HepG2 (cell line): Measurements from ENCODE around the gene PLCB1. TPM values are rescaled to one million over a fixed set of nuclear protein-coding genes. Genes with fewer than 3 reads are reported as not detected.
A peak's percentile ranks its signal among the peaks of the same experiment; 100 is the strongest.
"Not testable (repeated sequence)": the region's sequence is repeated elsewhere in the genome, so short reads cannot be mapped to it uniquely, and the experiment has no call there.

Experiments
- BRD4 ChIP-seq: sonication (generic); formaldehyde crosslinking; IDR thresholded peaks from 2 replicates; pipeline ENCODE4 v1.4.0; 2020; ENCODE audit warnings: missing genetic modification reagents
- CBX5 ChIP-seq: sonication (generic); formaldehyde crosslinking; IDR thresholded peaks from 2 replicates; pipeline ENCODE4 v1.4.0; 2020; ENCODE audit warnings: missing genetic modification reagents, borderline replicate concordance
- ERF ChIP-seq: IDR thresholded peaks from 2 replicates; pipeline ENCODE4 v1.6.1; 2018; ENCODE audit warnings: missing biosample characterization, missing genetic modification reagents
- FOSL2 ChIP-seq: sonication (generic); formaldehyde crosslinking; IDR thresholded peaks from 2 replicates; pipeline ENCODE4 v1.4.0; 2020; ENCODE audit warnings: missing genetic modification reagents
- FOXA3 ChIP-seq: IDR thresholded peaks from 2 replicates; pipeline ENCODE4 v1.6.1; 2016; ENCODE audit warnings: missing genetic modification reagents, missing compliant biosample characterization
- FOXP4 ChIP-seq: sonication (generic); formaldehyde crosslinking; IDR thresholded peaks from 2 replicates; pipeline ENCODE4 v1.4.0; 2020; ENCODE audit warnings: missing genetic modification reagents
- MAX ChIP-seq: IDR thresholded peaks from 2 replicates; pipeline ENCODE4 v1.6.1; 2012; ENCODE audit warnings: inconsistent platforms
- NR2F6 ChIP-seq, 2 experiments: IDR thresholded peaks; 2 replicates each; pipeline ENCODE4 v1.6.1; 2016; ENCODE audit warnings: antibody characterized with exemption in 1 of 2, mild to moderate bottlenecking in 1 of 2
- POLR2A ChIP-seq, 2 experiments: IDR thresholded peaks; 2 replicates each; pipeline ENCODE4 v1.6.1; 2011; ENCODE audit warnings: low read depth in 2 of 2, low read length in 2 of 2, mild to moderate bottlenecking in 1 of 2, moderate library complexity in 1 of 2; ENCODE audit not compliant: insufficient read depth in 1 of 2
- SAP130 ChIP-seq: IDR thresholded peaks from 2 replicates; pipeline ENCODE4 v1.6.1; 2016; ENCODE audit warnings: low read depth
- SOX13 ChIP-seq, 3 experiments: fragments of 450-650 bp in 1 of 3; sonication (generic) in 1 of 3; formaldehyde crosslinking in 1 of 3; IDR thresholded peaks in 2 of 3; conservative IDR thresholded peaks in 1 of 3; 2 replicates each; pipeline versions ENCODE4 v1.5.0 to v1.6.1; 2016 to 2020; ENCODE audit warnings: antibody characterized with exemption in 1 of 3, mild to moderate bottlenecking in 1 of 3, missing compliant biosample characterization in 1 of 3, missing genetic modification reagents in 1 of 3, moderate library complexity in 1 of 3
- TBX3 ChIP-seq: fragments of 450-650 bp; IDR thresholded peaks from 2 replicates; pipeline ENCODE4 v1.6.1; 2017; ENCODE audit warnings: antibody characterized with exemption, mild to moderate bottlenecking, inconsistent platforms, borderline replicate concordance
- ZBTB14 ChIP-seq: sonication (generic); formaldehyde crosslinking; IDR thresholded peaks from 2 replicates; pipeline ENCODE4 v1.4.0; 2020; ENCODE audit warnings: missing genetic modification reagents
- ZNF501 ChIP-seq: sonication (generic); formaldehyde crosslinking; IDR thresholded peaks from 2 replicates; pipeline ENCODE4 v1.5.1; 2020; ENCODE audit warnings: mild to moderate bottlenecking, moderate library complexity, missing genetic modification reagents
- polyA plus RNA-seq, 8 experiments: library from polyadenylated mRNA; depleted of rRNA in 3 of 8; stranded (reverse) in 7 of 8; unstranded in 1 of 8; fragments of >200 nt; fragmentation: Illumina TruSeq in 4 of 8; extraction: Trizol in 4 of 8; gene quantifications; 2 replicates each; pipeline versions ENCODE4 v1.2.1 to v1.2.3, GENCODE V29; 2011 to 2016; ENCODE audit warnings: low read depth in 4 of 8, missing spikeins in 1 of 8, mixed read lengths in 1 of 8; ENCODE audit not compliant: insufficient read depth in 1 of 8
- total RNA-seq, 5 experiments: library from RNA; depleted of rRNA; stranded (reverse); fragments of >200 nt; fragmentation: Illumina TruSeq; extraction: Trizol; gene quantifications; 2 replicates each; pipeline ENCODE4 v1.2.3, GENCODE V29; 2016; ENCODE audit warnings: low read depth in 1 of 5
- TF ChIP-seq, protein P1 (sequence below): IDR thresholded peaks from 2 replicates; pipeline ENCODE4 v1.6.1; 2016; ENCODE audit warnings: mild to moderate bottlenecking
- TF ChIP-seq, protein P2 (sequence below): IDR thresholded peaks from 2 replicates; pipeline ENCODE4 v1.6.1; 2016; ENCODE audit warnings: low read depth, missing genetic modification reagents, missing compliant biosample characterization
- TF ChIP-seq, protein P3 (sequence below): sonication (generic); formaldehyde crosslinking; IDR thresholded peaks from 2 replicates; pipeline ENCODE4 v1.5.1; 2020; ENCODE audit warnings: missing genetic modification reagents, mild to moderate bottlenecking, borderline replicate concordance

PLCB1 gene
- total and polyA plus RNA-seq, 2 of the 13 experiments (the other 11 are each of a cell fraction or from before 2014, with no cell fraction given) = 42.4 to 55.9 TPM

DNA sequence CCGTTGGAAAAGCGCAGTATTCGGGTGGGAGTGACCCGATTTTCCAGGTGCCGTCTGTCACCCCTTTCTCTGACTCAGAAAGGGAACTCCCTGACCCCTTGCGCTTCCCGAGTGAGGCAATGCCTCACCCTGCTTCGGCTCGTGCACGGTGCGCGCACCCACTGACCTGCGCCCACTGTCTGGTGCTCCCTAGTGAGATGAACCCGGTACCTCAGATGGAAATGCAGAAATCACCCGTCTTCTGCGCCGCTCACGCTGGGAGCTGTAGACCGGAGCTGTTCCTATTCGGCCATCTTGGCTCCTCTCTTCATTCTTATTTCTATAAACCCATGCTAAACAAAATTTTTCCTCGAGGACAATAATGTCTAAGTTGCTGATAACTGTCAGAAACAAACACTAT is 17.5 kb upstream of the PLCB1 start (continued):
- TF ChIP-seq ZBTB14 (CRISPR knock-in tag) (peak; percentile 95), ERF (CRISPR knock-in tag) (peak; percentile 32; the same call in 1 of the 2 replicates), SOX13 (CRISPR knock-in tag; conservative IDR thresholded peaks at IDR 0.05 in 1 of 2, IDR thresholded peaks at IDR 0.05 in 1 of 2) (0 out of 4 replicates have a peak, but pooled peaks of 1 of the 2 experiments have one; percentile 10), TBX3 (0 out of 2 replicates have a peak, but pooled peaks have one; percentile 40), FOXP4 (CRISPR knock-in tag) (0 out of 2 replicates have a peak, but pooled peaks have one; percentile 16), FOSL2 (CRISPR knock-in tag) (peak; percentile 79), MAX (peak; percentile 44; the same call in 1 of the 2 replicates), NR2F6 (CRISPR knock-in tag; IDR thresholded peaks at IDR 0.05) (peak; percentile 52), BRD4 (CRISPR knock-in tag) (peak; percentile 74; the same call in 1 of the 2 replicates), FOXA3 (CRISPR knock-in tag) (peak; percentile 24; the same call in 1 of the 2 replicates), ZNF501 (CRISPR knock-in tag) (peak; percentile 48; the same call in 1 of the 2 replicates), POLR2A (IDR thresholded peaks at IDR 0.05; ENCODE audit: insufficient read depth in 1 of 2, low read depth in 2 of 2, low read length in 2 of 2) (peak; percentile 23 to 52; a peak in 3 of 4 replicates), CBX5 (CRISPR knock-in tag) (peak; percentile 58; the same call in 1 of the 2 replicates), SAP130 (peak; percentile 74; the same call in 1 of the 2 replicates)
- TF ChIP-seq, protein P1, sequence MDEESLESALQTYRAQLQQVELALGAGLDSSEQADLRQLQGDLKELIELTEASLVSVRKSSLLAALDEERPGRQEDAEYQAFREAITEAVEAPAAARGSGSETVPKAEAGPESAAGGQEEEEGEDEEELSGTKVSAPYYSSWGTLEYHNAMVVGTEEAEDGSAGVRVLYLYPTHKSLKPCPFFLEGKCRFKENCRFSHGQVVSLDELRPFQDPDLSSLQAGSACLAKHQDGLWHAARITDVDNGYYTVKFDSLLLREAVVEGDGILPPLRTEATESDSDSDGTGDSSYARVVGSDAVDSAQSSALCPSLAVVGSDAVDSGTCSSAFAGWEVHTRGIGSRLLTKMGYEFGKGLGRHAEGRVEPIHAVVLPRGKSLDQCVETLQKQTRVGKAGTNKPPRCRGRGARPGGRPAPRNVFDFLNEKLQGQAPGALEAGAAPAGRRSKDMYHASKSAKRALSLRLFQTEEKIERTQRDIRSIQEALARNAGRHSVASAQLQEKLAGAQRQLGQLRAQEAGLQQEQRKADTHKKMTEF = peak; percentile 64; the same call in 1 of the 2 replicates
- not testable (repeated sequence) for TF ChIP-seq SOX13, NR2F6 (IDR thresholded peaks at IDR 0.05)
- TF ChIP-seq, protein P2, sequence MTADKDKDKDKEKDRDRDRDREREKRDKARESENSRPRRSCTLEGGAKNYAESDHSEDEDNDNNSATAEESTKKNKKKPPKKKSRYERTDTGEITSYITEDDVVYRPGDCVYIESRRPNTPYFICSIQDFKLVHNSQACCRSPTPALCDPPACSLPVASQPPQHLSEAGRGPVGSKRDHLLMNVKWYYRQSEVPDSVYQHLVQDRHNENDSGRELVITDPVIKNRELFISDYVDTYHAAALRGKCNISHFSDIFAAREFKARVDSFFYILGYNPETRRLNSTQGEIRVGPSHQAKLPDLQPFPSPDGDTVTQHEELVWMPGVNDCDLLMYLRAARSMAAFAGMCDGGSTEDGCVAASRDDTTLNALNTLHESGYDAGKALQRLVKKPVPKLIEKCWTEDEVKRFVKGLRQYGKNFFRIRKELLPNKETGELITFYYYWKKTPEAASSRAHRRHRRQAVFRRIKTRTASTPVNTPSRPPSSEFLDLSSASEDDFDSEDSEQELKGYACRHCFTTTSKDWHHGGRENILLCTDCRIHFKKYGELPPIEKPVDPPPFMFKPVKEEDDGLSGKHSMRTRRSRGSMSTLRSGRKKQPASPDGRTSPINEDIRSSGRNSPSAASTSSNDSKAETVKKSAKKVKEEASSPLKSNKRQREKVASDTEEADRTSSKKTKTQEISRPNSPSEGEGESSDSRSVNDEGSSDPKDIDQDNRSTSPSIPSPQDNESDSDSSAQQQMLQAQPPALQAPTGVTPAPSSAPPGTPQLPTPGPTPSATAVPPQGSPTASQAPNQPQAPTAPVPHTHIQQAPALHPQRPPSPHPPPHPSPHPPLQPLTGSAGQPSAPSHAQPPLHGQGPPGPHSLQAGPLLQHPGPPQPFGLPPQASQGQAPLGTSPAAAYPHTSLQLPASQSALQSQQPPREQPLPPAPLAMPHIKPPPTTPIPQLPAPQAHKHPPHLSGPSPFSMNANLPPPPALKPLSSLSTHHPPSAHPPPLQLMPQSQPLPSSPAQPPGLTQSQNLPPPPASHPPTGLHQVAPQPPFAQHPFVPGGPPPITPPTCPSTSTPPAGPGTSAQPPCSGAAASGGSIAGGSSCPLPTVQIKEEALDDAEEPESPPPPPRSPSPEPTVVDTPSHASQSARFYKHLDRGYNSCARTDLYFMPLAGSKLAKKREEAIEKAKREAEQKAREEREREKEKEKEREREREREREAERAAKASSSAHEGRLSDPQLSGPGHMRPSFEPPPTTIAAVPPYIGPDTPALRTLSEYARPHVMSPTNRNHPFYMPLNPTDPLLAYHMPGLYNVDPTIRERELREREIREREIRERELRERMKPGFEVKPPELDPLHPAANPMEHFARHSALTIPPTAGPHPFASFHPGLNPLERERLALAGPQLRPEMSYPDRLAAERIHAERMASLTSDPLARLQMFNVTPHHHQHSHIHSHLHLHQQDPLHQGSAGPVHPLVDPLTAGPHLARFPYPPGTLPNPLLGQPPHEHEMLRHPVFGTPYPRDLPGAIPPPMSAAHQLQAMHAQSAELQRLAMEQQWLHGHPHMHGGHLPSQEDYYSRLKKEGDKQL (CRISPR knock-in tag) = peak; percentile 39; the same call in 1 of the 2 replicates
- TF ChIP-seq, protein P3, sequence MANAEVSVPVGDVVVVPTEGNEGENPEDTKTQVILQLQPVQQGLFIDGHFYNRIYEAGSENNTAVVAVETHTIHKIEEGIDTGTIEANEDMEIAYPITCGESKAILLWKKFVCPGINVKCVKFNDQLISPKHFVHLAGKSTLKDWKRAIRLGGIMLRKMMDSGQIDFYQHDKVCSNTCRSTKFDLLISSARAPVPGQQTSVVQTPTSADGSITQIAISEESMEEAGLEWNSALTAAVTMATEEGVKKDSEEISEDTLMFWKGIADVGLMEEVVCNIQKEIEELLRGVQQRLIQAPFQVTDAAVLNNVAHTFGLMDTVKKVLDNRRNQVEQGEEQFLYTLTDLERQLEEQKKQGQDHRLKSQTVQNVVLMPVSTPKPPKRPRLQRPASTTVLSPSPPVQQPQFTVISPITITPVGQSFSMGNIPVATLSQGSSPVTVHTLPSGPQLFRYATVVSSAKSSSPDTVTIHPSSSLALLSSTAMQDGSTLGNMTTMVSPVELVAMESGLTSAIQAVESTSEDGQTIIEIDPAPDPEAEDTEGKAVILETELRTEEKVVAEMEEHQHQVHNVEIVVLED = 0 out of 2 replicates have a peak, but pooled peaks have one; percentile 14
